ENCODE data around the gene CSPG5.

GRCh38 chr3:47590216-47590615 lies 11.6 kb upstream of the CSPG5 start:
- TF ChIP-seq, protein P1, sequence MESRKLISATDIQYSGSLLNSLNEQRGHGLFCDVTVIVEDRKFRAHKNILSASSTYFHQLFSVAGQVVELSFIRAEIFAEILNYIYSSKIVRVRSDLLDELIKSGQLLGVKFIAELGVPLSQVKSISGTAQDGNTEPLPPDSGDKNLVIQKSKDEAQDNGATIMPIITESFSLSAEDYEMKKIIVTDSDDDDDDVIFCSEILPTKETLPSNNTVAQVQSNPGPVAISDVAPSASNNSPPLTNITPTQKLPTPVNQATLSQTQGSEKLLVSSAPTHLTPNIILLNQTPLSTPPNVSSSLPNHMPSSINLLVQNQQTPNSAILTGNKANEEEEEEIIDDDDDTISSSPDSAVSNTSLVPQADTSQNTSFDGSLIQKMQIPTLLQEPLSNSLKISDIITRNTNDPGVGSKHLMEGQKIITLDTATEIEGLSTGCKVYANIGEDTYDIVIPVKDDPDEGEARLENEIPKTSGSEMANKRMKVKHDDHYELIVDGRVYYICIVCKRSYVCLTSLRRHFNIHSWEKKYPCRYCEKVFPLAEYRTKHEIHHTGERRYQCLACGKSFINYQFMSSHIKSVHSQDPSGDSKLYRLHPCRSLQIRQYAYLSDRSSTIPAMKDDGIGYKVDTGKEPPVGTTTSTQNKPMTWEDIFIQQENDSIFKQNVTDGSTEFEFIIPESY (IDR thresholded peaks at IDR 0.05; ENCODE audit: extremely low read depth, insufficient replicate concordance, low read length): no peak
- TF ChIP-seq SRF (IDR thresholded peaks at IDR 0.05; ENCODE audit: low read depth): no peak
- TF ChIP-seq, protein P2, sequence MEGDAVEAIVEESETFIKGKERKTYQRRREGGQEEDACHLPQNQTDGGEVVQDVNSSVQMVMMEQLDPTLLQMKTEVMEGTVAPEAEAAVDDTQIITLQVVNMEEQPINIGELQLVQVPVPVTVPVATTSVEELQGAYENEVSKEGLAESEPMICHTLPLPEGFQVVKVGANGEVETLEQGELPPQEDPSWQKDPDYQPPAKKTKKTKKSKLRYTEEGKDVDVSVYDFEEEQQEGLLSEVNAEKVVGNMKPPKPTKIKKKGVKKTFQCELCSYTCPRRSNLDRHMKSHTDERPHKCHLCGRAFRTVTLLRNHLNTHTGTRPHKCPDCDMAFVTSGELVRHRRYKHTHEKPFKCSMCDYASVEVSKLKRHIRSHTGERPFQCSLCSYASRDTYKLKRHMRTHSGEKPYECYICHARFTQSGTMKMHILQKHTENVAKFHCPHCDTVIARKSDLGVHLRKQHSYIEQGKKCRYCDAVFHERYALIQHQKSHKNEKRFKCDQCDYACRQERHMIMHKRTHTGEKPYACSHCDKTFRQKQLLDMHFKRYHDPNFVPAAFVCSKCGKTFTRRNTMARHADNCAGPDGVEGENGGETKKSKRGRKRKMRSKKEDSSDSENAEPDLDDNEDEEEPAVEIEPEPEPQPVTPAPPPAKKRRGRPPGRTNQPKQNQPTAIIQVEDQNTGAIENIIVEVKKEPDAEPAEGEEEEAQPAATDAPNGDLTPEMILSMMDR (IDR thresholded peaks at IDR 0.05 in 2 of 3, conservative IDR thresholded peaks at IDR 0.05 in 1 of 3; ENCODE audit: borderline replicate concordance in 1 of 3, insufficient read depth in 1 of 3, low read depth in 2 of 3, low read length in 2 of 3): no peak
- no peak for TF ChIP-seq POLR2A (IDR thresholded peaks at IDR 0.05; ENCODE audit: borderline replicate concordance, extremely low read depth, insufficient read depth, insufficient read length)
- TF ChIP-seq EGR1 (IDR thresholded peaks at IDR 0.05; ENCODE audit: low read depth): no peak
- TF ChIP-seq YY1 (IDR thresholded peaks at IDR 0.05; ENCODE audit: extremely low read depth, insufficient replicate concordance, low read depth, low read length): no peak
- no peak for TF ChIP-seq CEBPB (IDR thresholded peaks at IDR 0.05; ENCODE audit: low read depth)
- TF ChIP-seq, protein P3, sequence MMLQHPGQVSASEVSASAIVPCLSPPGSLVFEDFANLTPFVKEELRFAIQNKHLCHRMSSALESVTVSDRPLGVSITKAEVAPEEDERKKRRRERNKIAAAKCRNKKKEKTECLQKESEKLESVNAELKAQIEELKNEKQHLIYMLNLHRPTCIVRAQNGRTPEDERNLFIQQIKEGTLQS (IDR thresholded peaks at IDR 0.05): no peak
- no peak for TF ChIP-seq JUND (IDR thresholded peaks at IDR 0.05)

Measured in HCT116 (cell line).